WTC11 (cell line): ENCODE data around the gene TTI1. TPM values are rescaled to one million over a fixed set of nuclear protein-coding genes. Genes with fewer than 3 reads are reported as not detected.

Experiments used
- ATAC-seq: fragments of 200-7000 bp; cut with Tn5 transposase; 2 replicates; pipeline ENCODE4 v1.10.0; 2021; ENCODE audit warnings: mild to moderate bottlenecking, moderate library complexity
- CTCF ChIA-PET: fragments of 300-600 bp; sonication (Branson Sonifier 250); formaldehyde crosslinking; loops from one replicate; lab custom pipeline; 2021; ENCODE audit warnings: antibody characterized with exemption; lab: Charles Lee
- POLR2A ChIA-PET: fragments of 350-600 bp; sonication (Branson Sonifier 250); formaldehyde crosslinking; loops from one replicate; lab custom pipeline; 2021; ENCODE audit warnings: antibody characterized with exemption; lab: Charles Lee
- DNase-seq: peaks from one replicate; pipeline ENCODE4 v3.0.0; 2021; ENCODE audit warnings: low spot score
- H3K27ac Mint-ChIP-seq: 2 replicates; pipeline ENCODE4 v1.8.0; 2021; ENCODE audit warnings: mixed read lengths
- H3K27me3 Mint-ChIP-seq: 2 replicates; pipeline ENCODE4 v1.8.0; 2021; ENCODE audit warnings: low read depth, mild to moderate bottlenecking, moderate library complexity, mixed read lengths
- H3K36me3 Mint-ChIP-seq: 2 replicates; pipeline ENCODE4 v1.8.0; 2021; ENCODE audit warnings: mixed read lengths
- H3K4me1 Mint-ChIP-seq: 2 replicates; pipeline ENCODE4 v1.8.0; 2022; ENCODE audit warnings: mixed read lengths
- H3K4me3 Mint-ChIP-seq: 2 replicates; pipeline ENCODE4 v1.8.0; 2021; ENCODE audit warnings: mild to moderate bottlenecking, moderate library complexity, mixed read lengths
- H3K9me3 Mint-ChIP-seq: 2 replicates; pipeline ENCODE4 v1.8.0; 2021; ENCODE audit warnings: mixed read lengths
- AR ChIP-seq: fragments of 250-450 bp; sonication (Bioruptor Pico); IDR thresholded peaks from 2 replicates; pipeline ENCODE4 v1.9.0; 2021; ENCODE audit warnings: mild to moderate bottlenecking
- ARID4B ChIP-seq: sonication (generic); formaldehyde crosslinking; IDR thresholded peaks from 2 replicates; pipeline ENCODE4 v1.8.0; 2023; ENCODE audit warnings: missing genetic modification reagents, mild to moderate bottlenecking, borderline replicate concordance
- CTCF ChIP-seq: fragments of 200-600 bp; IDR thresholded peaks from 2 replicates; pipeline ENCODE4 v1.8.0; 2022; ENCODE audit warnings: antibody characterized with exemption
- ESRRA ChIP-seq: sonication (generic); formaldehyde crosslinking; IDR thresholded peaks from 2 replicates; pipeline ENCODE4 v1.8.1; 2022; ENCODE audit warnings: mild to moderate bottlenecking, missing genetic modification reagents, borderline replicate concordance
- GRHL2 ChIP-seq: fragments of 250-450 bp; sonication (Bioruptor Pico); IDR thresholded peaks from 2 replicates; pipeline ENCODE4 v1.8.0; 2022; ENCODE audit warnings: mild to moderate bottlenecking, moderate library complexity; ENCODE audit not compliant: insufficient replicate concordance, severe bottlenecking
- HMGA2 ChIP-seq: fragments of 250-450 bp; sonication (Bioruptor Pico); IDR thresholded peaks from 2 replicates; pipeline ENCODE4 v1.4.0; 2021; ENCODE audit warnings: mild to moderate bottlenecking, moderate library complexity
- MLX ChIP-seq: sonication (generic); formaldehyde crosslinking; IDR thresholded peaks from 2 replicates; pipeline ENCODE4 v1.8.1; 2023; ENCODE audit warnings: mild to moderate bottlenecking, missing genetic modification reagents, moderate library complexity
- NR1H2 ChIP-seq: sonication (generic); formaldehyde crosslinking; IDR thresholded peaks from 2 replicates; pipeline ENCODE4 v1.9.0; 2021; ENCODE audit warnings: mild to moderate bottlenecking, moderate library complexity, missing genetic modification reagents
- TCF7 ChIP-seq: sonication (generic); formaldehyde crosslinking; IDR thresholded peaks from 2 replicates; pipeline ENCODE4 v1.8.0; 2022; ENCODE audit warnings: mild to moderate bottlenecking, low read depth, missing genetic modification reagents, moderate library complexity
- TEAD1 ChIP-seq: sonication (generic); formaldehyde crosslinking; IDR thresholded peaks from 2 replicates; pipeline ENCODE4 v1.8.0; 2022; ENCODE audit warnings: mild to moderate bottlenecking, missing genetic modification reagents
- ZNF416 ChIP-seq: fragments of 250-450 bp; sonication (Bioruptor Pico); IDR thresholded peaks from 2 replicates; pipeline ENCODE4 v1.9.0; 2021; ENCODE audit warnings: mild to moderate bottlenecking, inconsistent platforms
- ZNF671 ChIP-seq: fragments of 250-450 bp; sonication (Bioruptor Pico); IDR thresholded peaks from 2 replicates; pipeline ENCODE4 v1.8.0; 2021; ENCODE audit warnings: mild to moderate bottlenecking
- total RNA-seq: library from RNA; stranded (reverse); gene quantifications from 3 replicates; pipeline ENCODE4 v1.2.3, GENCODE V29; 2021
- TF ChIP-seq, protein P1 (sequence below): fragments of 250-450 bp; sonication (Bioruptor Pico); IDR thresholded peaks from 2 replicates; pipeline ENCODE4 v1.9.0; 2021; ENCODE audit warnings: moderate library complexity, mild to moderate bottlenecking, inconsistent platforms, borderline replicate concordance
- TF ChIP-seq, protein P2 (sequence below): sonication (generic); formaldehyde crosslinking; IDR thresholded peaks from 2 replicates; pipeline ENCODE4 v1.8.0; 2022; ENCODE audit warnings: mild to moderate bottlenecking, missing genetic modification reagents
- TF ChIP-seq, protein P3 (sequence below): sonication (generic); formaldehyde crosslinking; conservative IDR thresholded peaks from 2 replicates; pipeline ENCODE4 v1.8.1; 2022; ENCODE audit warnings: mild to moderate bottlenecking, missing genetic modification reagents
- TF ChIP-seq, protein P4 (sequence below): sonication (generic); formaldehyde crosslinking; IDR thresholded peaks from 2 replicates; pipeline ENCODE4 v1.8.1; 2022; ENCODE audit warnings: low read depth, missing genetic modification reagents, borderline replicate concordance
- TF ChIP-seq, protein P5 (sequence below): fragments of 250-450 bp; sonication (Bioruptor Pico); conservative IDR thresholded peaks from 2 replicates; pipeline ENCODE4 v1.9.0; 2021; ENCODE audit warnings: mild to moderate bottlenecking

The TTI1 gene
- total RNA-seq, 1 experiment from 2014 or later: 43.5 TPM

DNA sequence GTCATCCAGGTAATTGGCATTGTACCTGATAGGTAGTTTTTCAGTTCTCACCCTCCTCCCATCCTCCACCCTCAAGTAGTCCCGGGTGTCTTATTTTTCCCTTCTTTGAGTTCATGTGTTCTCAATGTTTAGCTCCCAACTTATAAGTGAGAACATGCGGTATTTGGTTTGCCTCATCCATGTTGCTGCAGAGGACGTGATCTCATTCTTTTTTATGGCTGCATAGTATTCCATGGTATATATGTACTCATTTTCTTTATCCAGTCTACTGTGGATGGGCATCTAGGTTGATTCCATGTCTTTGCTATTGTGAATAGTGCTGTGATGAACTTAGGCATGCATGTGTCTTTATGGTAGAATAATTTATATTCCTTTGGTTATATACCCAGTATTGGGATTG lies 46.1 kb upstream of the TTI1 start (continued):
- TF ChIP-seq, protein P1, sequence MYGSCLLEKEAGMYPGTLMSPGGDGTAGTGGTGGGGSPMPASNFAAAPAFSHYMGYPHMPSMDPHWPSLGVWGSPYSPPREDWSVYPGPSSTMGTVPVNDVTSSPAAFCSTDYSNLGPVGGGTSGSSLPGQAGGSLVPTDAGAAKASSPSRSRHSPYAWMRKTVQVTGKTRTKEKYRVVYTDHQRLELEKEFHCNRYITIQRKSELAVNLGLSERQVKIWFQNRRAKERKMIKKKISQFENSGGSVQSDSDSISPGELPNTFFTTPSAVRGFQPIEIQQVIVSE: no peak
- no peak for TF ChIP-seq ARID4B (CRISPR knock-in tag)
- no peak for TF ChIP-seq CTCF
- no peak for TF ChIP-seq NR1H2
- TF ChIP-seq TCF7: no peak

- ATAC-seq (no peak), DNase-seq (no peak)
- TF ChIP-seq MLX (CRISPR knock-in tag) (no peak), GRHL2 (CRISPR knock-in tag) (no peak), ZNF671 (CRISPR knock-in tag) (no peak)
- no peak overlapping the region for H3K4me3 Mint-ChIP-seq
- H3K9me3 Mint-ChIP-seq: peaks cover 7% of the 10 kb centered on the region
- no peaks in the 10 kb centered on the region for H3K27me3 Mint-ChIP-seq
- H3K36me3 Mint-ChIP-seq: peaks cover 32% of the 10 kb centered on the region
- POLR2A ChIA-PET: no interaction called here
- peaks cover 3% of the 10 kb centered on the region for H3K4me1 Mint-ChIP-seq
- no peak overlapping the region for H3K27ac Mint-ChIP-seq
- CTCF ChIA-PET: interaction anchor here (1.3 kb wide), 1 partner anchor 20 kb away, joined by 3 read pairs; no protein-coding TSS in a partner anchor
Measured at GRCh38 chr20:38078084-38078483, 44.8 kb upstream of the TTI1 start.

DNA sequence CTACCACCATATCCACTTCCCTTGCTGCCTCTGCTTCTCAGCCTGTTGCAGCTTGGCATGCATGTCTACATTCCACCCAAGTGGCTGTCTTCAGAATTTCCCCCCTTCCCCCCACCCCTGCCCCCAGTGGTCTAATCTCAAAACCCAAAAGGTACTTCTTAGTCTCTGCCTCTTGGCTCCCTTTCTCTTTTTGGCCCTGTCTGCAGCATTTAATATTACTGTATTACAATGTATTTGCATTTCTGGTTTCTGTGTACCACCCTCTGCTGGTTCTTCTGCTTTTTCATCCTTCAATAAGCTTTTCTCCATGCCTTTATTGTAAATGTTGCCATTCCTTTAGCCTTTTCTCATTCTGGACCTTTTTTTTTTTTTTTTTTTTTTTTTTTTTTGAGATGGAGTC lies 43.3 kb upstream of the TTI1 start:
- ChIA-PET POLR2A (no interaction called here), CTCF (interaction anchor here (1.3 to 5.1 kb wide), 2 partner anchors 19 to 143 kb away, joined by 5 to 134 read pairs; no protein-coding TSS in a partner anchor)
- Mint-ChIP-seq H3K4me3 (no peak overlapping the region), H3K27ac (no peak overlapping the region; the same call in 1 of the 2 replicates), H3K27me3 (no peaks in the 10 kb centered on the region), H3K4me1 (peaks cover 6% of the 10 kb centered on the region), H3K9me3 (peaks cover 7% of the 10 kb centered on the region), H3K36me3 (peaks cover 39% of the 10 kb centered on the region)
- ATAC-seq (no peak), DNase-seq (no peak)
- no peak for TF ChIP-seq TEAD1 (CRISPR knock-in tag)
- no peak for TF ChIP-seq ZNF416 (CRISPR knock-in tag)
- TF ChIP-seq, protein P2, sequence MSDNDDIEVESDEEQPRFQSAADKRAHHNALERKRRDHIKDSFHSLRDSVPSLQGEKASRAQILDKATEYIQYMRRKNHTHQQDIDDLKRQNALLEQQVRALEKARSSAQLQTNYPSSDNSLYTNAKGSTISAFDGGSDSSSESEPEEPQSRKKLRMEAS (CRISPR knock-in tag): no peak
- TF ChIP-seq, protein P3, sequence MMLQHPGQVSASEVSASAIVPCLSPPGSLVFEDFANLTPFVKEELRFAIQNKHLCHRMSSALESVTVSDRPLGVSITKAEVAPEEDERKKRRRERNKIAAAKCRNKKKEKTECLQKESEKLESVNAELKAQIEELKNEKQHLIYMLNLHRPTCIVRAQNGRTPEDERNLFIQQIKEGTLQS (CRISPR knock-in tag): no peak
- TF ChIP-seq ESRRA (CRISPR knock-in tag): no peak
- TF ChIP-seq, protein P4, sequence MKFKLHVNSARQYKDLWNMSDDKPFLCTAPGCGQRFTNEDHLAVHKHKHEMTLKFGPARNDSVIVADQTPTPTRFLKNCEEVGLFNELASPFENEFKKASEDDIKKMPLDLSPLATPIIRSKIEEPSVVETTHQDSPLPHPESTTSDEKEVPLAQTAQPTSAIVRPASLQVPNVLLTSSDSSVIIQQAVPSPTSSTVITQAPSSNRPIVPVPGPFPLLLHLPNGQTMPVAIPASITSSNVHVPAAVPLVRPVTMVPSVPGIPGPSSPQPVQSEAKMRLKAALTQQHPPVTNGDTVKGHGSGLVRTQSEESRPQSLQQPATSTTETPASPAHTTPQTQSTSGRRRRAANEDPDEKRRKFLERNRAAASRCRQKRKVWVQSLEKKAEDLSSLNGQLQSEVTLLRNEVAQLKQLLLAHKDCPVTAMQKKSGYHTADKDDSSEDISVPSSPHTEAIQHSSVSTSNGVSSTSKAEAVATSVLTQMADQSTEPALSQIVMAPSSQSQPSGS (CRISPR knock-in tag): no peak
- no peak for TF ChIP-seq HMGA2
- TF ChIP-seq AR (CRISPR knock-in tag): no peak
- TF ChIP-seq, protein P5, sequence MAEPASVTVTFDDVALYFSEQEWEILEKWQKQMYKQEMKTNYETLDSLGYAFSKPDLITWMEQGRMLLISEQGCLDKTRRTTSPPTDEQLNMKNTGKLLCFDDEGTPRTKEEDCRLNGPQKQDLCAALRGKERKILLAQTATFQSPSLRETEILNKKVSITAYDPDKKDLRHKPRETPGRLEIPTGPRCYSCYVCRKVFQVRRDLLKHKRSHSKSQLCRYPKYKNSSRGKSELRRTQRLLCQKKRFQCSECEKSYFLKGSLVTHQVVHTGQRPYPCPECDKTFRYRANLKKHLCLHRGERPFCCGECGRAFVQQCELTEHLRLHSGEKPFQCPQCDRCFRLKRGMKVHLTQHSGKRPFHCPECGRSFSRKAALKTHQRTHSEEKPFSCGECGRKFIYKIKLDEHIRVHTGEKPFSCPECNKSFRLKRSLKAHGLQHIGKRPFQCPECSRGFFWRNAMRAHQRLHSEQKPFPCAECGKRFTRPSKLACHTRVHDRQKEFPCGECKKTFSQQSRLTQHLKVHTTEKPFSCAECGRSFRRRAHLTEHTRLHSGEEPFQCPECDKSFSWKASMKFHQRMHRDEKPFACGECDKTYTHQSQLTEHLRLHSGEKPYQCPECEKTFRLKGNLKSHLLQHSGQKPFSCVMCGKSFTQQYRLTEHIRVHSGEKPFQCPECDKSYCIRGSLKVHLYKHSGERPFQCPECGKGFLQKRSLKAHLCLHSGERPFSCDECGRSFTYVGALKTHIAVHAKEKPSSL (CRISPR knock-in tag): no peak
